HG03521 (cell line): Measurements from ENCODE around the gene OTOGL.
"Not testable (repeated sequence)": the region's sequence is repeated elsewhere in the genome, so short reads cannot be mapped to it uniquely, and the experiment has no call there.

Experiments
- ATAC-seq: cut with Tn5 transposase; IDR thresholded peaks from one replicate; pipeline ENCODE4 v1.9.1; 2021; ENCODE audit warnings: mild to moderate bottlenecking, moderate library complexity; ENCODE audit not compliant: unreplicated experiment

Gene OTOGL

GRCh38 chr12:80099259-80099658, at the start of gene OTOGL:
Gene OTOGL (plus strand): TSS chr12:80099537. CDS start chr12:80209432, 109,895 bp downstream.
- no peak for ATAC-seq

- no peak for ATAC-seq
Observed at GRCh38 chr12:80050236-80050635, 49.1 kb upstream of the OTOGL start.

GRCh38 chr12:80053051-80053790, 46.1 kb upstream of the OTOGL start:
- ATAC-seq = no peak

GRCh38 chr12:80056232-80056631, 43.1 kb upstream of the OTOGL start:
- ATAC-seq = no peak

- ATAC-seq = no peak
Observed at GRCh38 chr12:80056845-80057244, 42.5 kb upstream of the OTOGL start.

- ATAC-seq = no peak
Observed at GRCh38 chr12:80058586-80058985, 40.8 kb upstream of the OTOGL start.

- no peak for ATAC-seq
Observed at GRCh38 chr12:80059102-80059501, 40.2 kb upstream of the OTOGL start.

- no peak for ATAC-seq
Observed at GRCh38 chr12:80059875-80060274, 39.5 kb upstream of the OTOGL start.

- no peak for ATAC-seq
Observed at GRCh38 chr12:80064269-80064668, 35.1 kb upstream of the OTOGL start.

- no peak for ATAC-seq
Observed at GRCh38 chr12:80064951-80065350, 34.4 kb upstream of the OTOGL start.

GRCh38 chr12:80068173-80068572, 31.2 kb upstream of the OTOGL start:
- ATAC-seq = no peak

GRCh38 chr12:80083892-80084614, 15.3 kb upstream of the OTOGL start:
- ATAC-seq = not testable (repeated sequence)

- no peak for ATAC-seq
Observed at GRCh38 chr12:80086025-80086424, 13.3 kb upstream of the OTOGL start.

GRCh38 chr12:80087486-80088213, 11.7 kb upstream of the OTOGL start:
- ATAC-seq = no peak

GRCh38 chr12:80100591-80100990, 1.3 kb downstream of the OTOGL start:
- no peak for ATAC-seq

- no peak for ATAC-seq
Observed at GRCh38 chr12:80101126-80101525, 1.8 kb downstream of the OTOGL start.

GRCh38 chr12:80107221-80107620, 7.9 kb downstream of the OTOGL start:
- ATAC-seq = no peak

- no peak for ATAC-seq
Observed at GRCh38 chr12:80116735-80117134, 17.4 kb downstream of the OTOGL start.

GRCh38 chr12:80118565-80119324, 19.4 kb downstream of the OTOGL start:
- ATAC-seq = no peak

- no peak for ATAC-seq
Observed at GRCh38 chr12:80120994-80121393, 21.7 kb downstream of the OTOGL start.

GRCh38 chr12:80121661-80122060, 22.3 kb downstream of the OTOGL start:
- no peak for ATAC-seq
